ENCODE results near the gene ADARB1.

- TF ChIP-seq, protein P1, sequence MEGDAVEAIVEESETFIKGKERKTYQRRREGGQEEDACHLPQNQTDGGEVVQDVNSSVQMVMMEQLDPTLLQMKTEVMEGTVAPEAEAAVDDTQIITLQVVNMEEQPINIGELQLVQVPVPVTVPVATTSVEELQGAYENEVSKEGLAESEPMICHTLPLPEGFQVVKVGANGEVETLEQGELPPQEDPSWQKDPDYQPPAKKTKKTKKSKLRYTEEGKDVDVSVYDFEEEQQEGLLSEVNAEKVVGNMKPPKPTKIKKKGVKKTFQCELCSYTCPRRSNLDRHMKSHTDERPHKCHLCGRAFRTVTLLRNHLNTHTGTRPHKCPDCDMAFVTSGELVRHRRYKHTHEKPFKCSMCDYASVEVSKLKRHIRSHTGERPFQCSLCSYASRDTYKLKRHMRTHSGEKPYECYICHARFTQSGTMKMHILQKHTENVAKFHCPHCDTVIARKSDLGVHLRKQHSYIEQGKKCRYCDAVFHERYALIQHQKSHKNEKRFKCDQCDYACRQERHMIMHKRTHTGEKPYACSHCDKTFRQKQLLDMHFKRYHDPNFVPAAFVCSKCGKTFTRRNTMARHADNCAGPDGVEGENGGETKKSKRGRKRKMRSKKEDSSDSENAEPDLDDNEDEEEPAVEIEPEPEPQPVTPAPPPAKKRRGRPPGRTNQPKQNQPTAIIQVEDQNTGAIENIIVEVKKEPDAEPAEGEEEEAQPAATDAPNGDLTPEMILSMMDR (IDR thresholded peaks at IDR 0.05; ENCODE audit: insufficient read depth, low read depth, low read length), result no peak
- TF ChIP-seq EZH2 (IDR thresholded peaks at IDR 0.05; ENCODE audit: insufficient read depth, low read length), result no peak
These were observed 34.8 kb upstream of the ADARB1 start for GRCh38 chr21:45039317-45040156.

Measured in astrocyte (in vitro differentiated cells and primary cell).